HCT116 (cell line): ENCODE results near the gene CCDC197.

Source experiments
- CEBPB ChIP-seq: IDR thresholded peaks from 2 replicates; pipeline ENCODE4 v1.6.1; 2012; ENCODE audit warnings: low read depth
- EGR1 ChIP-seq: IDR thresholded peaks from 2 replicates; pipeline ENCODE4 v1.6.1; 2012; ENCODE audit warnings: low read depth
- EZH2 ChIP-seq: fragments of 200-600 bp; sonication (generic); IDR thresholded peaks from 2 replicates; pipeline ENCODE4 v1.6.1; 2017; ENCODE audit warnings: antibody characterized with exemption, mixed run types
- POLR2A ChIP-seq: IDR thresholded peaks from 2 replicates; pipeline ENCODE4 v1.7.0; 2011; ENCODE audit warnings: borderline replicate concordance; ENCODE audit not compliant: insufficient read depth, insufficient read length; ENCODE audit errors: extremely low read depth
- POLR2AphosphoS5 ChIP-seq: IDR thresholded peaks from 2 replicates; pipeline ENCODE4 v1.6.1; 2011; ENCODE audit warnings: mild to moderate bottlenecking, low read depth, low read length, moderate library complexity
- RAD21 ChIP-seq: IDR thresholded peaks from 2 replicates; pipeline ENCODE4 v1.6.1; 2012; ENCODE audit warnings: low read depth, mild to moderate bottlenecking
- SIN3A ChIP-seq: IDR thresholded peaks from 2 replicates; pipeline ENCODE4 v1.6.1; 2012; ENCODE audit warnings: low read depth
- SP1 ChIP-seq: IDR thresholded peaks from 2 replicates; pipeline ENCODE4 v1.6.1; 2012; ENCODE audit warnings: low read depth
- YY1 ChIP-seq: IDR thresholded peaks from 2 replicates; pipeline ENCODE4 v1.6.1; 2011; ENCODE audit warnings: low read length, low read depth, moderate library complexity, mild to moderate bottlenecking; ENCODE audit not compliant: insufficient replicate concordance; ENCODE audit errors: extremely low read depth
- ZFX ChIP-seq: fragments of 450-650 bp; IDR thresholded peaks from 2 replicates; pipeline ENCODE4 v1.6.1; 2017
- TF ChIP-seq, protein P1 (sequence below), 3 experiments: fragments of 200-600 bp in 1 of 3; sonication (generic) in 1 of 3; IDR thresholded peaks in 2 of 3; conservative IDR thresholded peaks in 1 of 3; 2 replicates each; pipeline ENCODE4 v1.5.1; 2012 to 2017; ENCODE audit warnings: low read depth in 2 of 3, low read length in 2 of 3, antibody characterized with exemption in 1 of 3, borderline replicate concordance in 1 of 3, control low read depth in 1 of 3, mild to moderate bottlenecking in 1 of 3, mixed read lengths in 1 of 3, mixed run types in 1 of 3, moderate library complexity in 1 of 3; ENCODE audit not compliant: insufficient read depth in 1 of 3
- TF ChIP-seq, protein P2 (sequence below): IDR thresholded peaks from 2 replicates; pipeline ENCODE4 v1.6.1; 2011; ENCODE audit warnings: mild to moderate bottlenecking, low read length, moderate library complexity; ENCODE audit not compliant: insufficient replicate concordance; ENCODE audit errors: extremely low read depth
- TF ChIP-seq, protein P3 (sequence below): IDR thresholded peaks from 2 replicates; pipeline ENCODE4 v1.6.1; 2012; ENCODE audit warnings: low read depth

DNA sequence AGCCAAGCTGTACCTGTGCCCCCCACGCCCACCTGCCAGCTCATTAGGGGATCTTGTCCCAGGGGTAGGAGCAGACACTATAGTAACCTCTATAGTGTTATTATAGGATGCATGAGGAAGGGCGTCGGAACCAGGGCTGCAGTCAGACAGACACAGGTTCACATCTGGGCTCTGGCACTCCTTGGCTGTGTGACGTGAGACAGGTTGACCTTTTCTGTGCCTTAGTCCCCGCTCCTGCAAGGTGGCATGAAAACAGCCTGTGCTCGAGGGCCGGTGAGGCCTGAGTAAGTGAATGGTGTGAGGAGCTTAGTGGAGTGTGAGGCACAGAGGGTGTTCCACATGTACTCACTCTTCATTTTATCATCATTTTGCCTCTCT lies 39.8 kb upstream of the CCDC197 start:
- TF ChIP-seq EZH2 (no peak), CEBPB (no peak), EGR1 (no peak), SIN3A (no peak), ZFX (no peak), POLR2A (no peak), YY1 (no peak), SP1 (no peak), POLR2AphosphoS5 (no peak), RAD21 (no peak)
- TF ChIP-seq, protein P1, sequence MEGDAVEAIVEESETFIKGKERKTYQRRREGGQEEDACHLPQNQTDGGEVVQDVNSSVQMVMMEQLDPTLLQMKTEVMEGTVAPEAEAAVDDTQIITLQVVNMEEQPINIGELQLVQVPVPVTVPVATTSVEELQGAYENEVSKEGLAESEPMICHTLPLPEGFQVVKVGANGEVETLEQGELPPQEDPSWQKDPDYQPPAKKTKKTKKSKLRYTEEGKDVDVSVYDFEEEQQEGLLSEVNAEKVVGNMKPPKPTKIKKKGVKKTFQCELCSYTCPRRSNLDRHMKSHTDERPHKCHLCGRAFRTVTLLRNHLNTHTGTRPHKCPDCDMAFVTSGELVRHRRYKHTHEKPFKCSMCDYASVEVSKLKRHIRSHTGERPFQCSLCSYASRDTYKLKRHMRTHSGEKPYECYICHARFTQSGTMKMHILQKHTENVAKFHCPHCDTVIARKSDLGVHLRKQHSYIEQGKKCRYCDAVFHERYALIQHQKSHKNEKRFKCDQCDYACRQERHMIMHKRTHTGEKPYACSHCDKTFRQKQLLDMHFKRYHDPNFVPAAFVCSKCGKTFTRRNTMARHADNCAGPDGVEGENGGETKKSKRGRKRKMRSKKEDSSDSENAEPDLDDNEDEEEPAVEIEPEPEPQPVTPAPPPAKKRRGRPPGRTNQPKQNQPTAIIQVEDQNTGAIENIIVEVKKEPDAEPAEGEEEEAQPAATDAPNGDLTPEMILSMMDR (IDR thresholded peaks at IDR 0.05 in 2 of 3, conservative IDR thresholded peaks at IDR 0.05 in 1 of 3; ENCODE audit: borderline replicate concordance in 1 of 3, insufficient read depth in 1 of 3, low read depth in 2 of 3, low read length in 2 of 3) = no peak
- TF ChIP-seq, protein P2, sequence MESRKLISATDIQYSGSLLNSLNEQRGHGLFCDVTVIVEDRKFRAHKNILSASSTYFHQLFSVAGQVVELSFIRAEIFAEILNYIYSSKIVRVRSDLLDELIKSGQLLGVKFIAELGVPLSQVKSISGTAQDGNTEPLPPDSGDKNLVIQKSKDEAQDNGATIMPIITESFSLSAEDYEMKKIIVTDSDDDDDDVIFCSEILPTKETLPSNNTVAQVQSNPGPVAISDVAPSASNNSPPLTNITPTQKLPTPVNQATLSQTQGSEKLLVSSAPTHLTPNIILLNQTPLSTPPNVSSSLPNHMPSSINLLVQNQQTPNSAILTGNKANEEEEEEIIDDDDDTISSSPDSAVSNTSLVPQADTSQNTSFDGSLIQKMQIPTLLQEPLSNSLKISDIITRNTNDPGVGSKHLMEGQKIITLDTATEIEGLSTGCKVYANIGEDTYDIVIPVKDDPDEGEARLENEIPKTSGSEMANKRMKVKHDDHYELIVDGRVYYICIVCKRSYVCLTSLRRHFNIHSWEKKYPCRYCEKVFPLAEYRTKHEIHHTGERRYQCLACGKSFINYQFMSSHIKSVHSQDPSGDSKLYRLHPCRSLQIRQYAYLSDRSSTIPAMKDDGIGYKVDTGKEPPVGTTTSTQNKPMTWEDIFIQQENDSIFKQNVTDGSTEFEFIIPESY = no peak
- TF ChIP-seq, protein P3, sequence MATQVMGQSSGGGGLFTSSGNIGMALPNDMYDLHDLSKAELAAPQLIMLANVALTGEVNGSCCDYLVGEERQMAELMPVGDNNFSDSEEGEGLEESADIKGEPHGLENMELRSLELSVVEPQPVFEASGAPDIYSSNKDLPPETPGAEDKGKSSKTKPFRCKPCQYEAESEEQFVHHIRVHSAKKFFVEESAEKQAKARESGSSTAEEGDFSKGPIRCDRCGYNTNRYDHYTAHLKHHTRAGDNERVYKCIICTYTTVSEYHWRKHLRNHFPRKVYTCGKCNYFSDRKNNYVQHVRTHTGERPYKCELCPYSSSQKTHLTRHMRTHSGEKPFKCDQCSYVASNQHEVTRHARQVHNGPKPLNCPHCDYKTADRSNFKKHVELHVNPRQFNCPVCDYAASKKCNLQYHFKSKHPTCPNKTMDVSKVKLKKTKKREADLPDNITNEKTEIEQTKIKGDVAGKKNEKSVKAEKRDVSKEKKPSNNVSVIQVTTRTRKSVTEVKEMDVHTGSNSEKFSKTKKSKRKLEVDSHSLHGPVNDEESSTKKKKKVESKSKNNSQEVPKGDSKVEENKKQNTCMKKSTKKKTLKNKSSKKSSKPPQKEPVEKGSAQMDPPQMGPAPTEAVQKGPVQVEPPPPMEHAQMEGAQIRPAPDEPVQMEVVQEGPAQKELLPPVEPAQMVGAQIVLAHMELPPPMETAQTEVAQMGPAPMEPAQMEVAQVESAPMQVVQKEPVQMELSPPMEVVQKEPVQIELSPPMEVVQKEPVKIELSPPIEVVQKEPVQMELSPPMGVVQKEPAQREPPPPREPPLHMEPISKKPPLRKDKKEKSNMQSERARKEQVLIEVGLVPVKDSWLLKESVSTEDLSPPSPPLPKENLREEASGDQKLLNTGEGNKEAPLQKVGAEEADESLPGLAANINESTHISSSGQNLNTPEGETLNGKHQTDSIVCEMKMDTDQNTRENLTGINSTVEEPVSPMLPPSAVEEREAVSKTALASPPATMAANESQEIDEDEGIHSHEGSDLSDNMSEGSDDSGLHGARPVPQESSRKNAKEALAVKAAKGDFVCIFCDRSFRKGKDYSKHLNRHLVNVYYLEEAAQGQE = no peak
